Measurements from ENCODE around the gene NDUFV1.
A peak's percentile ranks its signal among the peaks of the same experiment; 100 is the strongest.
"Not testable (repeated sequence)": the region's sequence is repeated elsewhere in the genome, so short reads cannot be mapped to it uniquely, and the experiment has no call there.

NDUFV1 gene

DNA sequence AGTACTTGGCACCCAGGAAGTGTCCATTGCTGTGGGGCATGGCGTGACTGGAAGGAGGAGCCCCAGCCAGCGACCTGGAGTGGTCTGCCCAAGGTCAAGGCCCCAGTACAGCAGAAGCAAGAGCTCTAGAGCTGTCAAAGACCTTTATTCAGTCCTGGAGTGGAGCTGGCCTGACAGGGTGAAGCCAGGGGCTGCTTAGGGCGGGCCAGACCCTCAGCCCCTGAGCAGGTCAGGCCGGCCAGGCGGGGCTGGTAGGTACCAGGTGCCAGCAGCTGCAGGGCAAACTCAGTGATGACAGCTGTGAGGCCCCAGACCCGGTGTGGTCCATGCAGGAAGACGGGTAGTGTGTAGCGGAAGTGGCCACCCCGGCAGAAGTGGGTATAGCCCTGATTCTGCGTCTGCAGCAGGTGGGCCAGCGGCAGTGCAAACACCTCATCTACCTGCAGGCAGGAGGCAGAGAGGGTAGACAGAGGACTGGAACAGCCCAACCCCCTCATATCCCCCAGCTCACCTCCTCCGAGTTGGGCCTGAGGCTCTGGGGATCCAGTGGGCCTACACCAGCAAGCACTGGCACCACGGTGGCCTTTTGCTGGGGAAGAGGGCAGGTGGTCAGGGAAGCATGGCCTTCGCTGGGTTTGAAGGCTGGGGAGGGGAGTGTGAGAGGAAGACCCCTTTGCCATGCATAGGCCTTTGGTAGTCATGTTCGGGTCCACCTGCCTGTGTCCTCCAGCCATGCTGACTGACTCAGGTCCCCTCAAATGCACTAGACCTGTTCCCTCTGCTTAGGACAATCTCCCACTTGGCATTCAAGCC lies 21.3 kb downstream of the NDUFV1 start:
- no peak for DNase-seq

- DNase-seq: no peak
These were observed 22.1 kb downstream of the NDUFV1 start for GRCh38 chr11:67628710-67629385.

- DNase-seq: peak; percentile 95
These were observed 22.9 kb downstream of the NDUFV1 start, which contains the start of gene NUDT8 for GRCh38 chr11:67629386-67630227. Gene NUDT8, minus strand, starts transcription at chr11:67629937. Its CDS starts 26 bp downstream, at chr11:67629911.

DNA sequence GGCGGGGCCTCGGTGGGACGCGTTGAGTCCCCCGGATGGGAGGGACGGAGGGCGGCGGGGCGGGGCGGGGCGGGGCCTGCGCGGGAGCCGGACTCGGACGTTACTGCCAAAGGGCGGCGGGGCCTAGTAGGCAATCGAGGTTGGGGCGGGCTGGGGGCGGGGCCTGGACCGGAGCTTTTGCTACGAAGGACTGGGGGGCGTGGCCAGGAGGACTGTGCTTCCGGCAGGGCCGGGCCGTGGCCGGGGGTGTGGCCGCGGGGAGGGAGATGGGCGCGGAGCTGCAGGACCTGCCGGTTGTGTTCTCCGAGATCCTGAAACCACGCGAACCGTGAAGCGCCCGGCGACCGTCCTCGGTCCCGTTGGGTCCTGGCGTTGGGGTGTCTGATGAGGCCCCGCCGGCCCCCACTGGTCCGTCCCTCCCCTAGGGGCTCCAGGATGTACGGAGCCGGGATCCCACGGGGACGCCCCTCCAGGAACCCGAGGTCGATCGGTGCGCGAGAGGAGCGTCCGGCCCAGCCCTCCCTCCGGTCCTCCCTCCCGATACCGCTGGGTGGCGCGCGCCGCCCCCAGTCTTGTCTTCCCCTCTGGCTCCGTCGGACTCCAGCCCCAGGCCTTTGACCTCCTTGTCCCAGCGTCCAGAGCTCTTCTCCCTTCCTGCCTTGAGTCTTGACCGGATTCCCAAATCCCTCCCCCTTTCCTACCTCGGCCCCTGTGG lies 23.6 kb downstream of the NDUFV1 start:
- DNase-seq: peak; percentile 98

DNA sequence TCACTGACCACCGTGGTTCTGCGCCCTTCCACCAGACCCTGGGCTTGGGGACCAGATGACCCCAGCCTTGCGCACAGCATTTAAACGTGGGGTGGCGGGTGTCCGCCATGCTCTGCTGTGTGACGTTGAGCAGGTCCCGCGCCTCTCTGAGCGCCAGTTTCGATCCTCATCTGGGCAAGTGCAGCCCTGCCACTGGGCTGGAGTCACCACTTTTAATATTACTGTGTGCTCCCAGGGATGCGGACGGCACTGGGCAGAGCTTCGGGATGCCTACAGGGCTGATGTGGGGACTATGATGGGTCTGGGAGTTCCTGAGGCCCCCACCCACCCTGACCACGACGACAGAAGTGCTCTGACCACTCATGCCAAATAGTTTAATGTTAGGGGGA lies 24.2 kb downstream of the NDUFV1 start:
- DNase-seq: no peak

GRCh38 chr11:67631411-67631810 lies 24.7 kb downstream of the NDUFV1 start:
- no peak for DNase-seq

GRCh38 chr11:67631853-67632174 lies 25.1 kb downstream of the NDUFV1 start:
- DNase-seq: no peak

GRCh38 chr11:67632175-67632981 lies 25.6 kb downstream of the NDUFV1 start:
- no peak for DNase-seq

- DNase-seq: no peak
These were observed 26.4 kb downstream of the NDUFV1 start for GRCh38 chr11:67632982-67633755.

DNA sequence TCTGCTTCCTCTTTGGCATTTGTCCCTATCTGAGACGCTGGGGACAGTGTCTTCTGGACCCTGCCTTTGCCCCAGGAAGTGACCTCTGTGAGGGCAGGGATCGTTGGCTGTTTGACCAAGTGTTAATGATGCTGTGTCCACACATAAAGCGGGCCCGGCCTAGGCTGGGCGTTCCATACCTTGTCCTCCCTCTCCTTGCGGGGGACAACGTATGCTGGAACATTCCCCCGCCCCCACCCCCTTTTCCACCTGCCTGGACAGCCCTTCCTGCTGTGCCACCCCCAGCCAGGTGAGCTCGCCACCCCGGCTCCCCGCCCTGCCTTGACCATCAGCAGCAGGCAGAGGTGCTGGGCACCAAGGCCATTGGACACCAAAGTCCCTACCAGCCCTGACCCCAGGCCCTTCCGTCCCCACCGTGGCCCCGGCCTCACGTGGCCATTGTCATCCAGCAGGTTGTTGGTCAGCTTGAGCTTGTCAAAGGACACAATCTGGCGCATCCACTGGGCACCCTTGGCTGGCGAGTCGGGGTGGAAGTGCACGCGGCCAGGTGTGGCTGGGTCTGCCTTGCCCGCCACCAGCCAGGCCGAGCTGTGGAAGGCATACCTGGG lies 27.1 kb downstream of the NDUFV1 start:
- DNase-seq: no peak

GRCh38 chr11:67634366-67635230 lies 27.9 kb downstream of the NDUFV1 start:
- DNase-seq: no peak

DNA sequence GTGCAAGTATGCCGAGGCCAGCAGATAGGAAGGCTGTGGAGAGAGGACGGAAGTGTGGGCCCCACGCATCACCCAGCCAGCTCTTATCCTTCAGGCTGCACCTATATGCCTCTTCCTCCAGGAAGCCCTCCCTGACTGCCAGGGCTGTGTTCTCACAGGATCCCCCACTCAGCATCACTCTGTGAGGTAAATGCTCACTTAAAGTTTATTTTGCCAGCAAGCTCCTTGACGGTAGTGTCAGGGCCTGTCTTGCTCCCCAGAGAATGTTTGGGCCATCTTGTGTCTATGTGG lies 28.4 kb downstream of the NDUFV1 start:
- no peak for DNase-seq

- no peak for DNase-seq
These were observed 30.2 kb downstream of the NDUFV1 start for GRCh38 chr11:67636962-67637361.

DNA sequence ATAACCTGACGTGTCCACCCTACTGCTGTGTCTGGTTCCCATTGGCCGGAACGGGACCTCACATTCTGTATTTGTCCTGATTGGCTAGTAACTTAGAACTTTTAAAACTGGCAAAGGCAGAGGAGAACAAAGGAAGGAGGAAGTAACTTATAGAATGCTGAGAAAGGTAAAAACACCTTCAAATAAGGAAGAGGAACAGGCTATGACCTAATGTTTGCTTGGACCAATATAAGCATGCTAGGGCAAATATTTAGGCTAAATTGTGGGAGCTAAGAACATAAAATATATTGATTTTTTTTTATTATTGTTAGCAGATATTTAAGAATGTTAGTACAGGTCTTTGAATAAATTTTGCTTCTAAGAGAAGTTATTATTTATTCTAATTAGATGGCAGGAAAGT lies 30.7 kb downstream of the NDUFV1 start:
- not testable (repeated sequence) for DNase-seq

DNA sequence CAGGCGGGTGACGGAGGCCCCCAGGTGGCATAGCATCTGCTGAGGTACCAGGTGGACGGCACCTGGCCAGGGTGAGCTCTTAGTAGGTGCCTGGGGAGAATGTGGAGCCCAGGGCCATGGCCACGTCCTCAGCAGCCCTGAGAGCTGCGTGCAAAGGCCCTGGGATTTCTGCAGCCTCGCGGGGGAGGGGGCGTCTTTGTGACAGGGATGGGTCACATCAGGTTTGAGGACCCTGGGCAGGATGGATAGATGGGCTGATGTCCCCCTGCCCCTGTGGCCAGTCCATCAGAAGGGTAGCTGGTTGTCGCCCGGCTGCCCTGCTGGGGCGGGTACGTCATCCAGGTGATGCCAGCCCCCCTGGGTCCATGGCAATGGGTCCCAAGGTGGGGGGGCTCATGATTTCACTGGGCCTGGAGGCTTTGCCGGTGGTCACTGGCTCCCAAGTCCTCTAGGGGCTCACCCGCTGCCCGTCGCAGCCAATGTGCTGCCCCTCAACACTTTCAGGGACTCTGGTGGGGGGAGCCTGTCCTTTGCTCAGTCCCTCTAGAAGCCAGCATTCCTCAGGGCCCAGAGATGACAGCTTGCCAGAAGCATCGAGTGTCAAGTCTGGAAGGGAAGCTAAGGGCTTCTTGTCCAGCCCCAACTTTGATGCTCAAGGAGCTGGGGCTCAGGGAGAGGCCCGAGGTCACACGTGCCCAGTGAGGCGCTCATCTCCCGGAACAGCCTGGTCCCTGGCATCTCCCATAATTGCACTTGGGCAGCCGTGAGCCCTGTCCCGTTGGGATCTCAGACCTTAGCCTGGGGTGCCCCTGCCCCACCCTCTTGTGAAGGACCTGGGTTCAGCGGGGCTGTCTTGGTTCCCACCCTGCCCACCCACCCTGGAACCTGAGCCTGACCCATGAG lies 32.0 kb downstream of the NDUFV1 start:
- DNase-seq: no peak

GRCh38 chr11:67639438-67639859 lies 32.7 kb downstream of the NDUFV1 start, which contains the start of gene TBX10:
Gene TBX10, minus strand, starts transcription at chr11:67639763. Its CDS starts 291 bp downstream, at chr11:67639472.
- no peak for DNase-seq

DNA sequence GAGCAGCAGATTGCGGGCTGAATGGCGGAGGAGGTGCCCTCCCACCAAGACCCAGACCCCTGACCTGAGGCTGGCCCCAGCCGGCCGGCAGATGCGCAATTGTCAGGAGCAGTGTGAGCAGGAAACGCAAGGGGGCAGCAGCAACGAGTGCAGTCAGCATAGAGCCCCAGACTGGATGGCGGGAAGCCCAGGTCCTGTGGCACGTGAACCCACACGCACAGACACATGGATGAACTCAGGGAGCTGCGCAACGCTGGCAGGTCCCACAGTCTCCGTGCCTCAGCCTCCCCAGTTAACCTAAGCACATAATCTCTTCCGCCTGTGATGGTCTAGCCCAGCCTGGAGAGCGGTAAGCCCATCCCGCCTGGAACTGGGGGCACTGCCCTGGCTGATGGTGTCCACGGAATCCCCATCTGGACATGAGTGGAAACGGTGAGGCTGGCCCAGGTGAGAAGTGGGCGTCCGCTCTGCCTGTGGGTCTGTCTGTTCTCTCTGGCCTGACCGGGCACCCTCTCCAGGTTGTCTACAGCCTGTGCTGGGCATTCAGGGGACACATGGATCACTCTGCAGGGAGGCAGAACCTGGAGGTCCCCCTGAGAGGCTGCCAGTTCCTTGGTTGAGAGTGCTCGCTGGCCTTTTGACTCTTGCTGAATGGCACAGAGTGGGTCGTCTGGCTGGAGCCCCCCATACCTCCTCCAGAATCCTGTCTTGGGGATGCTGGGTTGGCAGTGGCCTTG lies 33.5 kb downstream of the NDUFV1 start:
- peak; percentile 81 for DNase-seq

DNA sequence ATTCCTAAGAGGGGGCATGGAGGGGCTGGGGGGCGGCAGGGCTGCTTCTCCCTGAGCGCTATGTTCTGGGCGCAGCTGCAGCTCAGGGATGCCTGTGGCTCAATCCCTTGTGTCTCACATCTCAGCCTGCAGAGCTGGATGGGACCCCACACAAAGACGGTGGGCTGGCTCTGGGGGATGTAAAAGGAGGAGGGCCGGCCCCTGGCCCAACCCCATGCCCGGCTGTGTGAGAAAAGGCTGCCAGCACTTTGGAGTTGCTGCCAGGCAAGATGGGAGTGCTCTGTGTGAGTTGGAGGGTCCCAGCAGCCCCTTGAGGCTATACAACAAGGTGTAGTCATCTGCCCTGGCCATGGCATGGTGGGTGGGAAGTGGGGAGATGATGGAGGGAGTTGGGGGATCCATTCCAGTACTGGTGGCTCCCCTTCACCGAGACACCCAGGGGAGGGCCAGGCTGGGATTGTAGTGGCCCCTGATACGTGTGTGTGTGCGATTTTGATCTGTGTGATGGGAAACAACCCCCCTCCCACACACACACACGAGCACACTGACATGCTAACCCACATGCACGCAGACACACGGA lies 34.1 kb downstream of the NDUFV1 start:
- no peak for DNase-seq
